CD4-positive, alpha-beta T cell treated with Interleukin-15 for 1 hour (primary cell): ENCODE data around the gene MS4A7.

Source experiments
- DNase-seq: peaks from one replicate; pipeline ENCODE4 v3.0.0-alpha.2; 2020

The MS4A7 gene

DNA sequence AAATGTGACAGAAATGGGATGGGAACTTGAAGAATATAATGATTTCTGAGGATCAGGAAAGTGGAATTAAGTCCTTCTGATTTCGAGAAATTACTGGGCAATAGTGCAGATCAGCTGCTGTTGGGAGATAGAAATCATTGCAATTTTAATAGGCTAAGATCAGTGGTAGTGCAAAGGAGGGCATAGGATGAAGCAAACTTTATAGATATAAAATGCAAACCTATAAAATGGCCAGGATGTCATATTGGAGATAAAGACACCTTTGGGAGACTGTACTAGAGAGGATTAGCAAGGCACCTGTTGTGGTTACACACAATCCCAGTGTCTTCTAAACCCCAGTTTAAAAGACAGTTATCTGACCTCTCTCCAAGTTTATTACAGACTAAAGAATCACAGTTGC lies 6.5 kb upstream of the MS4A7 start:
- DNase-seq = no peak

DNA sequence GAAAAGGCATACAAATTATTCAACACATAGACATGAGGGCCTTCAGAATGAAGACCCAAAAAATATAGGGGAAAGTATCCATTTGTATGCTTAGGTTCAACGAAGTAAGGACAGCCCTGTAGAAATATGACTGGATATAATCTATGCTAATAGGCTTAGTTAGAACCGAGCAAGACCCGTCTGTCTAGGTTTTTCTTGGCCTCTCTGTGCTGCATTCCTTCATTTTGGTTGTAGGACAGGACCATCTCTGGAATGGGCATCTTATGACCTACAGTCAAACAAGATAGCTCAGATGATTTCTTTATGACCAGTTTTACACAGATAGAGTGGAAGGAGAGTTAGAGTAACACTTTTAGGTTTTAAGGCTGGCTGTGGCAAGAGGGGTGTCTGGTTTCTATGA lies 5.6 kb upstream of the MS4A7 start:
- no peak for DNase-seq

DNA sequence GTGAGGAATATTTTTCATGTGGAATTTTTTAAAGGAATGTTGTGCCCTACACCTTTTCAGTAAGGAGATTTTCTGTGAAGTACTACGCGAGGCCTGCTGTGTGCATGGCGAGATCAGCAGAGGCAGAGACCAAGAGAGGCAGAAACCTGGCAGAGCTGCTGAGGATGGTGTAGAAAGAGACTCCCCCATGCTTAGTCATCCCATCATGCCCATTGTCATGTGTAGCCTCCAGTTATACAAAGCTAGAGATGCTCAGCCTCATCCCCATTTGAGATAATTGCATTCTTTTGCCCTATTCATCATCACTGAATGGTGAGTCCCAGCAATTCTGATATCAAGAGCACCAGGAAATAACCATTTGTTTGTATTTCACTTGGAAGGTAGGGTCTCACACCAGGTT lies 3.0 kb upstream of the MS4A7 start:
- no peak for DNase-seq

DNA sequence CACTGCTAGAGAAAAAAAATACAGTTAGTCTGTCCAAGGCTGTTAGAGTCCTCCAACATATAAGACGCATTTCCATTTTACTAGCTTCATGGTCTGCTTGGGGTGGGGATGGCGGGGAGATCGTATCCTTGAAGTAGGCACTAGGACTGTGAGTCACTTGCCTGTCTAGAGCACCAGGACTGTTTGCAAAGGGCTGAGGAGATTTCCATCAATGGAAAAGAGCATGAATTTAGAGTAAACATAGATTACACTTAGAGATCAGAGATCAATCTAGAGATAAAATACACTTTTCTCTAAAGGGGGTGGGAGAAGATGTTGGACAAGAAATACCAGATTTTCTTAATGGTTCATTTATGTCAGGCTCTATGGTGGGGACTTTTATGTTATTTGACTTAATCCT lies 1.7 kb upstream of the MS4A7 start:
- DNase-seq = no peak

DNA sequence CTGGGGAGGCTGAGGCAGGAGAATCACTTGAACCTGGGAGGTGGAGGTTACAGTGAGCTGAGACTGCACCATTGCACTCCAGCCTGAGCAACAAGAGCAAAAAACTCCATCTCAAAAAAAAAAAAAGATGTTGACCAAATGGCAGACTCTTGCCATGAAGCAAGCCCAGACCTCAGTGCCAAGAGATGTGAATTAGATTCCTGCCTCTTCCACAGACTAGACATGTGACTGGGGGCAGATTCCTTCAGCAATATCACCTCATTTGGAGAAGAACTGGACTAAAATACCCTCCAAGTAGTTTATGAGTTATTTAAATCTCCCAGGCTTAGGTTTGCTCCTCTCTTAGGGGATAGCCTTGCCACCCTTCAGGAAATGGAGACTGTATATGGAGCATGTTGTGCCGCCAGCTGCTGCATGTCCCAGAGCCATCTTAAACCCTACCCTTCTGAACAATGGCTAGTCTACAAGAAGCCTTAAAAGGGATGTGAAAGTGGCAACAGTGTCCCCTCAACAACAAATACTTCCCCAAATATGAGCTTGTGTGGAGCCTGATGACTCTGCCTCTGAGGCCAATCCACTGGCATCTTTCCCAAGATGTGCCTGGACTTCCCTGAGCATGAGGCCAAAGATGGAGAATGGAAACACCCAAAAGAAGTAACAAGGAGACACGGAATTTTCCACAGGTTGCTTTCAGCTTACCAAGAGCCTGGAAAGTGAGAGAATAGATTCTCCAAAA lies 763 bp upstream of the MS4A7 start:
- DNase-seq = peak; percentile 71

DNA sequence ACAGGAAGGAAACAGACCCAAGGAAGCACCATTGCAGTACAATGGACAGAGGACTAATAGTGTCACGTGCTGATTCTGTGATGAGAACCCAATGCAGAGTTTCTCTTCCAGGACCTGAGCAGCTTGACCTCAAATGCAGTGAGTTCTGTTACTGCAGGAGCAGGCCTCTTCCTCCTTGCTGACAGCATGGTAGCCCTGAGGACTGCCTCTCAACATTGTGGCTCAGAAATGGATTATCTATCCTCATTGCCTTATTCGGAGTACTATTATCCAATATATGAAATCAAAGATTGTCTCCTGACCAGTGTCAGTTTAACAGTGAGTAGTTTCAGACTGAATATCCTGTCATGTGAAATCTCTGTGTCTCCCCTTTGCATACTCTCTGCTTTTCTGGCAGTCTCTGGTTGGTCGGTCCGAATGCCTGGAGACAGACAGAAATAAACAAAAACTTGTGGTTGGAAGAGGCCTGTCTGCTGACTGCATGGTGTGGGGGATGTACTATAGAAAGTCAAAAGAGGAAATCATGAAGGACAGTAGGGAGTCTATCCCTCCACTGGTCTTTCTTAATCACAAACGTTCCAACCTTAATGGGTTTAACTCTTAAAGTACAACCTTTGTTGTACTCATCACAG lies 11.1 kb downstream of the MS4A7 start:
- DNase-seq = peak; percentile 74

DNA sequence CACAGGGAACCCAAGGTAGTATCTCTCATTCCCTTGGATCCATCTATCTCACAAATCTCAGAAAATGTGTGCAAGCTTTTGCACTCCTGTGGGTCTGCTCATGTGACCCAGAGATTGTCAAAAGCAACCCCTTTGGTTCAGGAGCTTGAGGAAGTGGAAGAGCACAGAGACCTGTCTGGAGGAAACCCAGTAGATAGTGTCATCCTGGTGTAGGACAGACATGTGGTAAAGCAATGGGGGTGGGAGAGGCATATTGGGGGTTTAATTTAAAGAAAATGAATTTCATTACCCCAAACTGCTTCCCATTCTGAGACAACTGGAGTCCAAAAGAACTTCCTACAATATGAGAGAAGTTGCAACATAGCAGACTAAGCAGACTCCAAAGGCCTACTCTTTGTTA lies 12.1 kb downstream of the MS4A7 start:
- DNase-seq = no peak

DNA sequence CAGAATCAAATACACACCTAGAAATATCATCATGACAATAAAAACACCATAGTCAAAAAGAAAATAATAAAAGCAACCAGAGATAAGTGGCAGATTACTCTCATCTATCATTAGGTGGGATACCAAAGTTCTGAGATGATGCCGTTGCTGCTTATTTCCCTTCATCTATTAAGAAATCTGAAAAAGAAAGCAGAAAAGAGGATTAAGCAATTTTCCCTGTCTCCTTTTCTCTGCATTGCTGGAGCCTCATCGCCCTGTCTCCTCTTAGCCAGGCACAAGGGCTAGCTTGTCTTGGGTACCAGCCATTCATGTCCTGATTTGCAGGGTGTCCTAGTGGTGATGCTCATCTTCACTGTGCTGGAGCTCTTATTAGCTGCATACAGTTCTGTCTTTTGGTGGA lies 14.0 kb downstream of the MS4A7 start:
- no peak for DNase-seq

DNA sequence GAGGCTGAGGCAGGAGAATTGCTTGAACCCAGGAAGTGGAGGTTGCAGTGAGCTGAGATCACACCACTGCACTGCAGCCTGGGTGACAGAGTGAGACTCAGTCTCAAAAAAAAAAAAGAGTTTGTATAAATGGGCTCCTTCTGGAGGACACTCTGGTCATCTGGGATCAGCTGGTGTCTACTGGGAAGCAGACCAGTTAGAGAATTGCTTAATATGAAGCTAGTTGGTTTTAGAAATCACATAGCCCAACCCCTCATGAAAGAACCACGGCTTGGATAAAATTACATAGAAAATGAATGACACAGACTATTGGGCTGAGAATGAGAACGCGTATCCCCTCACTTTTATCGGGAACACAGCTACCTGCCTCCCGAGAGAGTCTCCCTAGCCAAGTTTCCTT lies 14.7 kb downstream of the MS4A7 start:
- no peak for DNase-seq

DNA sequence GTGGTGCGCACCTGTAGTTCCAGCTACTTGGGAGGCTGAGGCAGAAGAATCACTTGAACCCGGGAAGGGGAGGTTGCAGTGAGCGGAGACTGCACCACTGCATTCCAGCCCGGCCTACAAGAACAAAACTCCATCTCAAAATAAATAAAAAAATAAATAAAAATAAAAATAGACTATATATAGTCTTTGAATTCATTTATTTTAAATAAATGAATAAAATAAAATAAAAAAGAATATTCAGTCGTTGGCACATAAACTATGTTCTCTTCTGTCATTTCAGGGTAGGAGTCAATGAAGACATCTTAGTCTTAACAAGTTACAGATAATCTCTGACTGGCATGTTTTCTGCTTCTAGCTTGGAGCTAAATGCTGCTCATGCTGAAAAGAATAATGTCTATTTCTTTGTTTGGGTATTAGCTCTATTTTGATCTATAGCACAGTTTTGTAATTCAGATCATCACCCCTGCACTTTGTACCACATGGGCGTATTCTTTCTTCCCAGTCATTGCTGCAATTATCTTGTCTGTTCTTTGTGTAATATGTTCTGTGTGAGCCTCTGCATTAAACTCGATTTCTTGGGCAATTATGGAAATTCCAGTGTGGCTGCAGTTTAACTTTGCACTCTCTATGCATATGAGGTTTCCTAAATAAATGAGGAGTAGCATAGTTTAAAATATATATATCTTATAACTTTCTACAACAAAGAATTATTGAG lies 16.5 kb downstream of the MS4A7 start:
- DNase-seq = no peak

DNA sequence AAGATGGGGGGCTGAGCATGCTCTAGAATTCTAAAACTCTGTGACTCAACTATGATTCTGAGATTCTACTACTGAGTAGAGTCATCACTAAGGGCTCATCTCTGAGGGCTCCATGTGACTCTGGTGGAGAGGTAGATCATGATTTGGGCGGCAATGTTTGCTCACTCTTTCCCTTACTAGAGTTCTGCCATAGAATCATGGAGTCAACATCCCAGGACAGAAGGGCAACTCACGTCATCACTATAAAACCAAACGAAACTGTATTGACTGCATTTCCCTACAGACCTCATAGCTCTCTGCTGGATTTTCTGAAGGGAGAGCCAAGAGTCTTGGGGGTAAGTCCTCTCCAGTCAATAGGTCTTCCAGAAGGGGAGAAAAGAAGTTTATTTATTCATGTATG lies 18.1 kb downstream of the MS4A7 start, which contains the start of gene MS4A14:
Gene MS4A14, plus strand, starts transcription at position 78 of the 400 bp plus-strand sequence. Its CDS starts 120 bp downstream, at position 198.
- DNase-seq = no peak

DNA sequence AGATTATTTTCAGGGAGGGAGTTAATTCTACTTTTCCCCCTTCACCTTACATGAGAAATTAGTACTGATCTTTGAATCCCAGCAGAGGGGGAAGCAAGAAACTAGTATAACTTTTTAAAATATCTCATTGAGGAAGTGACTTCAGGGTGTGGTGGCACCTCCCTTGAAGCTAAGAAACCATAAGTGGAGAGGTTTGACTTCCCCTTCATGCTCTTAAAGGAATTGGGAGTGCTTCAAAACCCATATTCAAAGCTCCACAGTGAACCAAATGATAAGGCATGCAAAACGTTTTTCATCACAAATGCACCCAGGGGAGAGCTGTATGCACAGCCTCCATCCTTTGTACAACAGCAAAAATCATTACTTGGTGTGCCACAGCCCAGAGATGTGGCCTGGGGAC lies 18.5 kb downstream of the MS4A7 start:
- DNase-seq = peak; percentile 38

DNA sequence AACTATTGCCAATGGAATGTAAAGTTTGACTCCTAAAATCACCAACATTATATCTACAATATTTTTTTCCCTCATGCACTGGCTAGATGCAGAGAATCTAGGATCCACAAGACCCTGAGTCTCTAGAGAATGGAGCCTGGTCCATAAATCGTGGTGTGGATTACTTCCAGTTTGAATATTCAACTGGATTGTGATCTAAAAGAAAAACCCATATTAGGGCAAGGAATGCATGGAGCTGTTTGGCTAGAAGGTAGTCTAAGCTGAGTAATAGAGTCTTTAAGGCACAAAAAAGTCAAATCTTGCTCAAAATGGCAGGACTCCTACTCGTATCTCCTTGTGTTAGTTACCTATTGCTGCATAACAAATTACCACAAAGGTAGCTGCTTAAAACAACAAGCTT lies 41.7 kb downstream of the MS4A7 start:
- no peak for DNase-seq

DNA sequence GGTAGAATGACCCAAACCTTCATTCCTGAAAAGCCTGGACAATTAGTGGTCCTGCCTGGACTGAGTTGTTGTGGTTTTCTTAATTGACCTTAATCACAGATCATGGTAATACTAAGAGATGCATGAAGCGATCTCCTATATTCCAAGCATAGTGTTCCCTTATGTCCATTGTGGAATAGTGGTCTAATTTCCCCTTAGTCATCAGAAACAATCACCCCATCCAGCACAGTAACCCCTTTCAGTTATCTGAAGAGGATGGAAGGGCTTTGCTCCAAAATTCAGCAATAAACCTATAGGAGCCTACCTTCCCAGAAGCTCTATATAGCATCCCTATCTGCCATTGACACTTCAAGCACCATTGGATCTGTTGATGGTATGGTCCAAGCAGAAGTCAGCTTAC lies 44.3 kb downstream of the MS4A7 start:
- no peak for DNase-seq

DNA sequence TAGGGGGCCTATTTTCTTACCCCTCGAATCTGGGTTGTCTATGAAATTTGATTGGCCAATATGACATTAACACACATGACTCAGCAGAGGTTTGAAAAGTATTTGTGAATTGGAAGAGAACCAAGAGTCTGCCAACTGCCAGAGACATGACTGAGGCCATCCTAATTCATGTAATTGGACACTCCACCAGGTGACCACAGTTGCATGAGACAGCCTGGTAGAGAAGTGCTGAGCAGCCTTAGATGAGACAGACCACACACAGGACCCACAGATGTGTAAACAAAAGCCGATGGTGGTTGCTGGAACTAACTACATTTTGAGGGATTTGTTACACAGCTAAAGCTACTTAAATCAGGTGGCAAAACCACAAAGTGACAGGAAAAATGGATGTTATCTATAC lies 50.2 kb downstream of the MS4A7 start:
- no peak for DNase-seq

DNA sequence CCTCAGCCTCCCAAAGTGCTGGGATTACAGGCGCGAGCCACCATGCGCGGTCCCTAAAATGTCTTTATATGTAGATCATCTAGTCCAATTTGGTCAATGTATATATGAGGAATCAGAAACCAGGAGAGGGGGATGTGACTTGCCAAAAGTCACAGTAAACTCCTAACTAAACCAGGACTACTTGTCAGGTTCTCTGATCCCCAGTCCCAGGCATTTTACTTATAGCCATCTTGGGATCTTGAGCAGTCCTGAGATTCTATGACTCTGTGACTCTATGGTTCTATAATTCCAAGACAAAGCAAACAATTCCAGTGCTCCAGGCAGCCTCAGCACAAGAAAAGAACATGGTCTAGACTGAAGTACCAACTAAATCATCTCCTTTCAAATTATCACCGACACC lies 50.9 kb downstream of the MS4A7 start, which contains the start of gene MS4A5:
Gene MS4A5, plus strand, starts transcription at position 301 of the 400 bp plus-strand sequence. CDS start 103 bp downstream, outside the sequence.
- no peak for DNase-seq

DNA sequence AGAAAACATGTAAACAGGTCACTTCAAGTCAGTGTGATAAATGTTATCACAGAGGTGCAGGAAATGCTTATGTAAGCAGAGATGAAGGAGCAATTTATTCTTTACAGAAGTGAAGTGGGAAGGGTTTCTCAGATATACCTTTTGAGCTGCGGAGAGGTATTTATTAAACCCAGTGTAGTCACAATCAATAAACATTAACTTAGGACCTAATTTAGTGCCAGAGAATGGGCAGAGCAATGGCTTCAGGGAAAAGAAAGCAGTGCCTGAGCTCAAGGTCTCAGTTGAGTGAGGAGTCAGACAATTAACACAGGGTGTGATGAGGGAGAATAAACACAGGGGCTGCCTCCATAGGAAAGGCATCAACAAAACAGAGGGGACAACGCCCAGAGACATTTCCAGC lies 52.9 kb downstream of the MS4A7 start:
- DNase-seq = no peak

DNA sequence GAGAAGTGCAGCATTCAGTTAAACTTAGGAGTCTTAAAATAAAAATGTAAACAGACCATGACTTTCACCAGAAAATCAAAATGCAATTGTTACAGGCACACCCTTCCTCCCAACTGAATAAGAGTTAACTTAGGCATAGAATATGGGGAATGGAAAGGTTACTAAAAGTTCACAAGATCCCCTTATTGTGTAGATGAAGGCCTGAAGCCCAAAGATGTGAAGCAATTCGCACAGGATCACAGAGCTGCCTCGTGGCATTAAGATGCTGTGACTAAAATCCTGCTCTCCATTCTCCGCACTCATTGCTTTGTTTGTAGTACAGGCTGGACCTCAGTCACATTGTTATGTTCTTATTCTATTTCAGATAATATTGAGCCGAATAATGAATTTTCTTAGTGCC lies 55.1 kb downstream of the MS4A7 start:
- DNase-seq = no peak
